Astrocyte (in vitro differentiated cells and primary cell): ENCODE data around the gene SPOCK3.

Source experiments
- CTCF ChIP-seq: IDR thresholded peaks from 2 replicates; pipeline ENCODE4 v1.5.1; 2011; ENCODE audit warnings: low read depth, mild to moderate bottlenecking, inconsistent platforms, low read length, moderate library complexity; ENCODE audit not compliant: insufficient read depth
- EZH2 ChIP-seq: IDR thresholded peaks from 2 replicates; pipeline ENCODE4 v1.6.1; 2012; ENCODE audit warnings: mild to moderate bottlenecking, low read length, inconsistent platforms; ENCODE audit not compliant: insufficient read depth

GRCh38 chr4:167105857-167106256 lies 128.4 kb downstream of the SPOCK3 start:
- no peak for TF ChIP-seq CTCF
- TF ChIP-seq EZH2, result no peak
